IMR-90 (cell line): ENCODE data around the gene NTM. TPM values are rescaled to one million over a fixed set of nuclear protein-coding genes. Genes with fewer than 3 reads are reported as not detected.

Experiments used
- ATAC-seq: fragments of 200-7000 bp; cut with Tn5 transposase; 2 replicates; pipeline ENCODE4 v1.9.1; 2020; ENCODE audit warnings: low read depth, mild to moderate bottlenecking, moderate library complexity
- BruUV-seq: library from RNA; stranded (reverse); fragments of 400-500 nt; replicated peaks from 2 replicates; lab custom pipeline; 2021; lab: Mats Ljungman, UMichigan
- CTCF ChIA-PET: fragments of 300-600 bp; formaldehyde crosslinking; extraction: SDS; loops from one replicate; lab custom pipeline; 2021; ENCODE audit warnings: antibody characterized with exemption; lab: Yijun Ruan, JAX
- POLR2A ChIA-PET: fragments of 300-600 bp; sonication (Branson Sonifier 250); formaldehyde crosslinking; loops from one replicate; lab custom pipeline; 2022; ENCODE audit warnings: antibody characterized with exemption; ENCODE audit not compliant: unreplicated experiment; lab: Charles Lee
- DNase-seq: peaks from one replicate; pipeline ENCODE4 v3.0.0; 2013
- H2AFZ ChIP-seq: replicated peaks from 2 replicates; pipeline ENCODE3; 2013; ENCODE audit warnings: low read length, mild to moderate bottlenecking; ENCODE audit not compliant: poor library complexity
- H2AK5ac ChIP-seq: 2 replicates; pipeline ENCODE4 v1.6.1; 2013; ENCODE audit warnings: low read depth, low read length, inconsistent platforms
- H2AK9ac ChIP-seq: replicated peaks from 2 replicates; pipeline ENCODE3; 2013; ENCODE audit warnings: mild to moderate bottlenecking, low read depth, low read length, moderate library complexity; ENCODE audit not compliant: poor library complexity
- H2BK120ac ChIP-seq: 2 replicates; pipeline ENCODE4 v1.6.1; 2013; ENCODE audit warnings: low read depth, low read length, inconsistent platforms
- H2BK15ac ChIP-seq: 3 replicates; pipeline ENCODE4 v1.6.1; 2013; ENCODE audit warnings: low read depth, low read length, inconsistent platforms
- H2BK20ac ChIP-seq: 2 replicates; pipeline ENCODE4 v1.6.1; 2013; ENCODE audit warnings: low read depth, mild to moderate bottlenecking, inconsistent platforms, low read length, moderate library complexity
- H2BK5ac ChIP-seq: 2 replicates; pipeline ENCODE4 v1.6.1; 2013; ENCODE audit warnings: mild to moderate bottlenecking, low read depth, low read length, inconsistent platforms; ENCODE audit not compliant: poor library complexity, severe bottlenecking
- H3K14ac ChIP-seq: replicated peaks from 2 replicates; pipeline ENCODE4 v1.6.1; 2013; ENCODE audit warnings: low read depth, low read length, inconsistent platforms
- H3K18ac ChIP-seq: 2 replicates; pipeline ENCODE4 v1.6.1; 2013; ENCODE audit warnings: low read depth, low read length, control low read depth
- H3K23ac ChIP-seq: 2 replicates; pipeline ENCODE4 v1.6.1; 2013; ENCODE audit warnings: low read depth, low read length, inconsistent platforms
- H3K27ac ChIP-seq: 2 replicates; pipeline ENCODE4 v1.5.1; 2013; ENCODE audit warnings: mild to moderate bottlenecking, control low read depth, low read length; ENCODE audit not compliant: insufficient read depth
- H3K27me3 ChIP-seq: 2 replicates; pipeline ENCODE4 v1.6.1; 2013; ENCODE audit warnings: low read length; ENCODE audit not compliant: control insufficient read depth, insufficient read depth
- H3K36me3 ChIP-seq: 2 replicates; pipeline ENCODE4 v1.6.1; 2013; ENCODE audit warnings: low read length, mixed read lengths; ENCODE audit not compliant: control insufficient read depth, insufficient read depth
- H3K4ac ChIP-seq: 2 replicates; pipeline ENCODE4 v1.6.1; 2013; ENCODE audit warnings: low read depth, low read length, inconsistent platforms
- H3K4me1 ChIP-seq: 2 replicates; pipeline ENCODE4 v1.6.1; 2013; ENCODE audit warnings: low read length, mixed read lengths; ENCODE audit not compliant: control insufficient read depth, insufficient read depth
- H3K4me2 ChIP-seq: 2 replicates; pipeline ENCODE4 v1.6.1; 2013; ENCODE audit warnings: low read depth, mild to moderate bottlenecking, control low read depth, low read length, moderate library complexity
- H3K4me3 ChIP-seq: 2 replicates; pipeline ENCODE4 v1.5.1; 2013; ENCODE audit warnings: low read depth, mild to moderate bottlenecking, control low read depth, low read length, moderate library complexity; ENCODE audit not compliant: insufficient read depth
- H3K56ac ChIP-seq: 2 replicates; pipeline ENCODE4 v1.6.1; 2013; ENCODE audit warnings: low read length, inconsistent platforms; ENCODE audit not compliant: insufficient read depth; ENCODE audit errors: extremely low read depth
- H3K79me1 ChIP-seq, 2 experiments: 2 replicates each; pipeline ENCODE4 v1.6.1; 2013; ENCODE audit warnings: low read length in 2 of 2, inconsistent platforms in 1 of 2, low read depth in 1 of 2
- H3K9ac ChIP-seq: 2 replicates; pipeline ENCODE4 v1.6.1; 2013; ENCODE audit warnings: low read depth, low read length, control low read depth
- H3K9me1 ChIP-seq: 2 replicates; pipeline ENCODE4 v1.6.1; 2013; ENCODE audit warnings: low read length, inconsistent platforms; ENCODE audit not compliant: insufficient read depth
- H3K9me3 ChIP-seq: 2 replicates; pipeline ENCODE4 v1.6.1; 2013; ENCODE audit warnings: low read length; ENCODE audit not compliant: control insufficient read depth, insufficient read depth
- H4K20me1 ChIP-seq: 2 replicates; pipeline ENCODE4 v1.6.1; 2013; ENCODE audit warnings: low read length, inconsistent platforms; ENCODE audit not compliant: insufficient read depth
- H4K5ac ChIP-seq: 2 replicates; pipeline ENCODE4 v1.6.1; 2013; ENCODE audit warnings: mild to moderate bottlenecking, low read depth, low read length, control low read depth
- H4K8ac ChIP-seq, 2 experiments: 2 replicates each; pipeline ENCODE4 v1.6.1; 2013; ENCODE audit warnings: low read depth in 2 of 2, low read length in 2 of 2, control low read depth in 1 of 2, inconsistent platforms in 1 of 2
- H4K91ac ChIP-seq: 2 replicates; pipeline ENCODE4 v1.6.1; 2013; ENCODE audit warnings: low read depth, low read length, inconsistent platforms; ENCODE audit not compliant: insufficient read depth
- BHLHE40 ChIP-seq: fragments of 150-350 bp; IDR thresholded peaks from 2 replicates; pipeline ENCODE4 v1.6.1; 2016; ENCODE audit warnings: mild to moderate bottlenecking, low read depth, low read length
- CEBPB ChIP-seq: IDR thresholded peaks from 2 replicates; pipeline ENCODE4 v1.6.1; 2012; ENCODE audit warnings: low read depth, low read length, improper control_type of control experiment
- CHD1 ChIP-seq: IDR thresholded peaks from 2 replicates; pipeline ENCODE4 v1.6.1; 2012; ENCODE audit warnings: low read depth, low read length, improper control_type of control experiment
- ELK1 ChIP-seq: fragments of 150-350 bp; IDR thresholded peaks from 2 replicates; pipeline ENCODE4 v1.6.1; 2016; ENCODE audit warnings: low read depth, mild to moderate bottlenecking, low read length, moderate library complexity, borderline replicate concordance
- FOS ChIP-seq: fragments of 150-350 bp; IDR thresholded peaks from 2 replicates; pipeline ENCODE4 v1.6.1; 2016; ENCODE audit warnings: low read depth, low read length
- MAFK ChIP-seq: IDR thresholded peaks from 2 replicates; pipeline ENCODE4 v1.6.1; 2012; ENCODE audit warnings: low read depth, low read length, improper control_type of control experiment
- MAZ ChIP-seq: IDR thresholded peaks from 2 replicates; pipeline ENCODE4 v1.6.1; 2012; ENCODE audit warnings: low read depth, mild to moderate bottlenecking, low read length, improper control_type of control experiment, moderate library complexity, borderline replicate concordance
- MXI1 ChIP-seq: IDR thresholded peaks from 2 replicates; pipeline ENCODE4 v1.6.1; 2012; ENCODE audit warnings: low read depth, mild to moderate bottlenecking, low read length, moderate library complexity, borderline replicate concordance
- NFE2L2 ChIP-seq: fragments of 150-350 bp; IDR thresholded peaks from 2 replicates; pipeline ENCODE4 v1.6.1; 2016; ENCODE audit warnings: low read depth, mild to moderate bottlenecking, low read length
- POLR2A ChIP-seq: IDR thresholded peaks from 2 replicates; pipeline ENCODE4 v1.6.1; 2012; ENCODE audit warnings: mild to moderate bottlenecking, low read depth, low read length
- RAD21 ChIP-seq: IDR thresholded peaks from 2 replicates; pipeline ENCODE4 v1.6.1; 2012; ENCODE audit warnings: low read length, improper control_type of control experiment
- RCOR1 ChIP-seq: IDR thresholded peaks from 2 replicates; pipeline ENCODE4 v1.6.1; 2012; ENCODE audit warnings: mild to moderate bottlenecking, low read length, improper control_type of control experiment; ENCODE audit not compliant: insufficient replicate concordance
- SMC3 ChIP-seq: fragments of 150-350 bp; IDR thresholded peaks from 2 replicates; pipeline ENCODE4 v1.6.1; 2016; ENCODE audit warnings: low read depth, mild to moderate bottlenecking, antibody characterized with exemption, low read length, moderate library complexity
- USF2 ChIP-seq: fragments of 150-350 bp; IDR thresholded peaks from 2 replicates; pipeline ENCODE4 v1.6.1; 2017; ENCODE audit warnings: mild to moderate bottlenecking, antibody characterized with exemption, low read length, low read depth
- WGBS, 2 experiments: methylation state at CpG; one replicate each; pipeline versions ENCODE4 v1.1.5 to v1.1.7; 2013; ENCODE audit warnings: missing lambda C conversion rate in 2 of 2; ENCODE audit not compliant: insufficient read length in 1 of 2; ENCODE audit errors: extremely low coverage in 2 of 2; 5-methylcytosine and 5-hydroxymethylcytosine counted together
- dilution Hi-C: fragments of 300-500 bp; cut with HindIII; formaldehyde crosslinking; loops from one replicate; pipeline ENCODE4 v1.14.3; 2018; ENCODE audit warnings: low sequenced_read_pairs; ENCODE audit not compliant: unreplicated experiment
- in situ Hi-C: fragments of 300-500 bp; cut with MboI; formaldehyde crosslinking; loops from 3 replicates; pipeline ENCODE4 v1.14.3; 2019; ENCODE audit warnings: low sequenced_read_pairs, inconsistent platforms, mixed read lengths
- intact Hi-C: fragments of 100-400 bp; cut with micrococcal nuclease; formaldehyde crosslinking; loops from 2 replicates; pipeline ENCODE4 v1.10.0; 2022
- polyA plus RNA-seq, 3 experiments: library from polyadenylated mRNA; depleted of rRNA; stranded (reverse); fragments of >200 nt; gene quantifications; 2 replicates each; pipeline ENCODE4 v1.2.3, GENCODE V29; 2012; ENCODE audit warnings: low replicate concordance in 1 of 3
- total RNA-seq: library from RNA; depleted of rRNA; stranded (reverse); fragments of >200 nt; gene quantifications from 2 replicates; pipeline ENCODE4 v1.2.3, GENCODE V29; 2012

NTM gene
- total and polyA plus RNA-seq, 2 of the 4 experiments (the other 2 are of a cell fraction) = 19.5 to 25.5 TPM

- TF ChIP-seq FOS (no peak), RCOR1 (no peak), MAFK (no peak)
Measured at GRCh38 chr11:131694526-131695424, 324.4 kb downstream of the NTM start (continued).

- POLR2A ChIA-PET = no interaction called here
- peak; percentile 5 for DNase-seq
- Histone ChIP-seq H4K8ac (no peak overlapping the region), H2AK5ac (no peak overlapping the region), H2BK20ac (no peak overlapping the region), H3K14ac (no peak overlapping the region), H3K9me3 (no peaks in the 10 kb centered on the region), H3K79me1 (no peaks in the 10 kb centered on the region), H4K91ac (no peak overlapping the region), H3K56ac (no peak overlapping the region), H3K36me3 (no peaks in the 10 kb centered on the region), H2BK120ac (no peak overlapping the region), H2AK9ac (no peak overlapping the region), H3K4me3 (no peak overlapping the region), H3K4me2 (no peak overlapping the region), H3K27ac (no peak overlapping the region), H2AFZ (no peak overlapping the region), H2BK5ac (no peak overlapping the region), H3K23ac (no peak overlapping the region), H3K4ac (no peak overlapping the region), H2BK15ac (no peak overlapping the region), H4K20me1 (no peaks in the 10 kb centered on the region), H3K18ac (no peak overlapping the region), H3K4me1 (0 out of 2 replicates have a peak, but pooled peaks cover 2% of the 10 kb centered on the region), H3K27me3 (peaks cover 3% of the 10 kb centered on the region), H3K9ac (no peak overlapping the region), H3K9me1 (no peaks in the 10 kb centered on the region), H4K5ac (no peak overlapping the region)
- dilution Hi-C loops (no loop called here), in situ Hi-C loops (no loop called here), intact Hi-C loops (loop anchor here (2.0 to 10.0 kb wide), 3 partner anchors 171 to 707 kb away; no protein-coding TSS in a partner anchor)
- CTCF ChIA-PET = interaction anchor here (1.0 to 2.4 kb wide), 6 partner anchors 9 to 431 kb away, joined by 3 to 11 read pairs (median 8); no protein-coding TSS in a partner anchor
- BruUV-seq = no TSS peak
- ATAC-seq = no peak
- WGBS, 2 experiments = 79% methylated on average over 3 of the region's 10 CpGs; no CpG with 5 or more reads in 1 of the 2 experiments
- TF ChIP-seq ELK1 (no peak), FOS (no peak), NFE2L2 (no peak), SMC3 (no peak), BHLHE40 (no peak), MXI1 (no peak), MAFK (no peak), CEBPB (no peak), CHD1 (no peak), RAD21 (no peak), USF2 (no peak), POLR2A (no peak), MAZ (no peak)
Measured at GRCh38 chr11:131695889-131696429, 325.5 kb downstream of the NTM start.
